Mammary epithelial cell (primary cell): ENCODE data around the gene ANO3.

Experiments used
- EZH2 ChIP-seq: IDR thresholded peaks from 2 replicates; pipeline ENCODE4 v1.6.1; 2012; ENCODE audit warnings: low read length, inconsistent platforms, borderline replicate concordance
- TF ChIP-seq, protein P1 (sequence below), 2 donors: IDR thresholded peaks in 1 of 2; conservative IDR thresholded peaks in 1 of 2; 2 replicates each; pipeline ENCODE4 v1.5.1; 2011 to 2012; ENCODE audit warnings: inconsistent platforms in 2 of 2, low read length in 2 of 2, mild to moderate bottlenecking in 2 of 2, control low read depth in 1 of 2, low read depth in 1 of 2; ENCODE audit not compliant: insufficient read depth in 1 of 2; ENCODE audit errors: extremely low read depth in 1 of 2

DNA sequence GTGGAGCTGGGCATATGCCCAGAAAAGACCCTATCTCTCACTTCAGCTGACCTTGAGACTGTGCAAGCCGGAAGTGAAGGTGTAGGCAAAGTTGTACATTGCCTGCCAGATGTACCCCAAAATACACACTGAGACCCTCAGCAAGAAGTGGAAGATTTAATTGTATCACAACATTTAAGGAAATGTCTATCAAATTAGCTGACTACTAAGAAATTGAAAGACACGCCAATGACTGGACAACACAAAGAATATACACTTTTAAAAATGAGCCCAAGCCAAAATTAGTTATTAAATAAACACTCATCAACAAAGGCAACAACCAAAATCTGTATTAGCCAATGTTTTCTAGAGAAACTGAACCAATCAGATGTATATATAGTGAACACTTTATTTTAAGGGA lies 7.7 kb upstream of the ANO3 start:
- TF ChIP-seq, protein P1, sequence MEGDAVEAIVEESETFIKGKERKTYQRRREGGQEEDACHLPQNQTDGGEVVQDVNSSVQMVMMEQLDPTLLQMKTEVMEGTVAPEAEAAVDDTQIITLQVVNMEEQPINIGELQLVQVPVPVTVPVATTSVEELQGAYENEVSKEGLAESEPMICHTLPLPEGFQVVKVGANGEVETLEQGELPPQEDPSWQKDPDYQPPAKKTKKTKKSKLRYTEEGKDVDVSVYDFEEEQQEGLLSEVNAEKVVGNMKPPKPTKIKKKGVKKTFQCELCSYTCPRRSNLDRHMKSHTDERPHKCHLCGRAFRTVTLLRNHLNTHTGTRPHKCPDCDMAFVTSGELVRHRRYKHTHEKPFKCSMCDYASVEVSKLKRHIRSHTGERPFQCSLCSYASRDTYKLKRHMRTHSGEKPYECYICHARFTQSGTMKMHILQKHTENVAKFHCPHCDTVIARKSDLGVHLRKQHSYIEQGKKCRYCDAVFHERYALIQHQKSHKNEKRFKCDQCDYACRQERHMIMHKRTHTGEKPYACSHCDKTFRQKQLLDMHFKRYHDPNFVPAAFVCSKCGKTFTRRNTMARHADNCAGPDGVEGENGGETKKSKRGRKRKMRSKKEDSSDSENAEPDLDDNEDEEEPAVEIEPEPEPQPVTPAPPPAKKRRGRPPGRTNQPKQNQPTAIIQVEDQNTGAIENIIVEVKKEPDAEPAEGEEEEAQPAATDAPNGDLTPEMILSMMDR (conservative IDR thresholded peaks at IDR 0.05 in 1 of 2, IDR thresholded peaks at IDR 0.05 in 1 of 2; ENCODE audit: extremely low read depth in 1 of 2, insufficient read depth in 1 of 2, low read depth in 1 of 2, low read length in 2 of 2): no peak
- TF ChIP-seq EZH2: no peak
